T-helper 9 cell (primary cell): ENCODE results near the gene TSEN54.
"Not testable (repeated sequence)": the region's sequence is repeated elsewhere in the genome, so short reads cannot be mapped to it uniquely, and the experiment has no call there.

Experiments
- DNase-seq: peaks from one replicate; pipeline ENCODE4 v3.0.0-alpha.2; 2020

TSEN54 gene

GRCh38 chr17:75505640-75506039, 10.7 kb upstream of the TSEN54 start:
- no peak for DNase-seq

DNA sequence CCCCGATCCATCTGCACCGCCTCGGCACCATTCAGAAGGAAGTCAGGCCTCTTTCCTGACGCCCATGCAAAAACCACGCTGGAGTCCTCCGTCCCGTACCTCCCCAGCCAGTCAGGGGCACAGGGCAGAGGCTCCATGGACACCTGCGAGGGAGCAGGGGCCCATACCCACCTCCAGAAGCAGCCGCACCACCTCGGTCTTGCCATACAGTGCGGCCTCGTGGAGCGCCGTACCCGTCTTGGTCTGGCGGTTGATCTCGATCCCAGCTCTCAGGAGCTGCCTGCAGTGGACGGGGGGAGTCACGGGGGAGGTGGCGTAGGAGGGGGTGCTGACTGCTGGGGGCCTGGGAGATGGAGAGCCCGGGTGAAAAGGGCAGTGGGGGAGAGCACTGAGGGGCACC, 10.2 kb upstream of the TSEN54 start:
- DNase-seq = no peak

- no peak for DNase-seq
Measured at GRCh38 chr17:75506888-75507287, 9.4 kb upstream of the TSEN54 start.

- DNase-seq = no peak
Measured at GRCh38 chr17:75507733-75508719, 8.3 kb upstream of the TSEN54 start.

- no peak for DNase-seq
Measured at GRCh38 chr17:75508931-75509361, 7.4 kb upstream of the TSEN54 start.

DNA sequence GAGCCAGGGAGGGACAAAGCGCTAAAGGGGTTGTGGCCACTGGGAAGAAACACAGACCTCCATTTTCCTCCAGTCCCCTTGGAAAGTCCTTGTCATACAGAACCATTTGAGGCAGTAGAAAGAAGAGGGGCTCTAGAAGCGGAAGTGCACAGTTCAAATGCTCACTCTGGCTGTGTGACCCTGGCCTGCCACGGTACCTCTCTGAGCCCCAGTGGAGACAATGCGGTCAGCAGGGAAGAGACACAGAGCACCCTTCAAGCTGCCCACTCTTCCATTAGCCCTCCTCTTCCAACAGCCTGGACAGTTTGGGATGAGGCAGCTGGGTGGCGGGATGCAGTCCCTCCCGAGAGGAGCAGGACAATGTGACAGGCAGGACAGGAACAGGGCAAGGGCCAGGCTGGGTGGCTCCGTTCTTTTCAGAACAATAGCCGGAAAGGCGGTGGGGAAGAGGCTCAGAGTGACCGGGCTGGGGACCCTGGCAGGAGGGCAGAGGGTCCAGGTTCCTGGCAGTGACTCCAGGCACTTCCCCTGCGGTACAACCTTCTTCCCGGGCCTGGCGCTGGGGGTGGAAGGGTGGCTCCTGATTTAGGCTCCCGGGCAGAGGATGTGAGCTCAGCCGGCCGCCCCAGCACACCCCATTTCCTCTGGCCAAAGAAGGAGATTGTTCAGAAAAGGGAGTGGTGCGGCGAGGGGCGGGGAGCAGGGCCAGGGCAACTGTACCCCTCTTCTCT, 6.6 kb upstream of the TSEN54 start:
- no peak for DNase-seq

DNA sequence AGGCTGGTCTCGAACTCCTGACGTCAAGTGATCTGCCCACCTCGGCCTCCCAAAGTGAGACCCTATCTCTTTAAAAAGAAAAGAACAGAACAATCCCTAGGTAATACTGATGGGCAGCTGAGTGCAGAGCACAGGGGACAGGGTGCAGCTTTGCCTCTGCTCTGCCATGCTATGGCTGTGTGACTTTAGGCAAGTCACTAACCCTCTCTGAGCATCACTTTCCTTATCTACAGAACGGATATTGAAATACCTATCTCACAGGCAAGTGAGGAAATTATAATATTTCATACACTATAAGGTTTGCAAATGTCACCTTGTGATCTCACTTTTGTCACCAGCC, 5.1 kb upstream of the TSEN54 start:
- no peak for DNase-seq

DNA sequence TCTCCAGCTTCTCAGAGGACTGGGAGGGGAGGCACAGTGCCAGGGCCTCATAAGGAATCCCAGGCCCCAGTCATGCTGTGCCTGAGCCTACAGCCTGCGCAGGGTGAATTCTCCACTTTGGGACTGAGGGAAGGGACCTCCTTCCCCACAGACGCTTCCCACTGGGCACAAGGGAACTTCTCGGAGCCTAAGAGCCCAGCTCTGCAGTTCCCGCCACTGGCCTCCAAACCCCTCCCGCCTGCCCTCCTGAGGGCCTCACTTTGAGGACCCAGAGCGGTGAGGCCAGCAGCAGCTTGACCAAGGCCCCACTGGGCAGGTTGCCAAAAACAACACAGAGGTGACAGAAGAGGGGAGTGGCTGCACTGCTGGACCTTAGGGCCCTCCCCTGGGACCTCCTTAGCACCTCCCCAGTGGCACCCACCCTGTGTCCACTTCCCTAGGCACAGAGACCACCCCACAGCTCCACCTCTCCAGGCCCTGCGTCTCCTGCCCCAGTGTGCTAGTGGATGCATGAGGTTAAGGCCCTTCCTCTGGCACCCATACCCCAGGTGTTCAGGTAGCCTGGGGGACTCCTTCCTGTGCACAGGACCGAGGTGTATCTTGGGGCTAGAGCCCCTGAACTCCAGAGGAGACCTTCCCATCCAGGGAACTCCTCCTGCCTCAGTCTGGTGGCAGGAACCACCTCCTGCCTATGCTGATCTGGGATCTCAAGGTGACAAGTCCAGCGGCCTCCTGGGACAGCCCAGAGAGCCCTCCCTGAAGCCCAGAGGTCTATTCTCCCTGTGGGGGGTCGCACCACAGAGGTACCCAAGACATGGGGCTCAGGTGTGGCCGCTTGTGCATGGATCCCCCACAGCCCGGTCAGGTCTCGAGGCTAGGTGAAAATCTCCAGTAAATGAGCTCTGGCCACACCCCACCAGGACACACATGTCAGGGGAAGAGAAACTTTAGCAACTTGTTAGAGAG, 4.4 kb upstream of the TSEN54 start:
- DNase-seq = no peak

DNA sequence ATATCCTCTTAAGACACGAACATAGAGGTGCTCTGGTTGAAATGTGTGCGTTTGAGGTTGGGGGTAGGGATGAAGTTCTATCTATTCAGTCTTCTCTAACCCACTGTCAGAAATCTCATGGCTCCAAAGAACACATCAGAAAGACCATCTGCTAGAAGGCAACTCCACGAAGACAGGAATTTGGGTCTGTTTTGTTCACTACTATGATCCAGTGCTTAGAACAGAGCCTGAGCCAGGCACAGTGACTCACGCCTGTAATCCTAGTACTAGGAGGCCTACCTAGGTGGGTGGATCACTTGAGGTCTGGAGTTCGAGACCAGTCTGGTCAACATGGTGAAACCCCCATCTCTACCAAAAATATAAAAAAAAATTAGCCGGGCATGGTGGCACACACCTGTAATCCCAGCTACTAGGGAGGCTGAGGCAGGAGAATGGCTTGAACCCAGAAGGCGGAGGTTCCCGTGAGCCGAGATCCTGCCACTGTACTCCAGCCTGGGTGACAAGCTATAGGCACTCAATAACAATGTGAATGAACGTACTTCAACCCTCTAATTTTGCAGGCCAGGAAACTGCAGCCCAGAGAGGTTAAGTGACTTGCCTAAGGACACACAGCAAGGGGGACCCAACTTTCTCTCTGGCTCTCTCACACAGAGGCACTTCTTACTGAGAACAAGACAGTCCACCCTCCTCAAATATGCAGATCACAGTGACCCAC, 3.2 kb upstream of the TSEN54 start:
- no peak for DNase-seq

DNA sequence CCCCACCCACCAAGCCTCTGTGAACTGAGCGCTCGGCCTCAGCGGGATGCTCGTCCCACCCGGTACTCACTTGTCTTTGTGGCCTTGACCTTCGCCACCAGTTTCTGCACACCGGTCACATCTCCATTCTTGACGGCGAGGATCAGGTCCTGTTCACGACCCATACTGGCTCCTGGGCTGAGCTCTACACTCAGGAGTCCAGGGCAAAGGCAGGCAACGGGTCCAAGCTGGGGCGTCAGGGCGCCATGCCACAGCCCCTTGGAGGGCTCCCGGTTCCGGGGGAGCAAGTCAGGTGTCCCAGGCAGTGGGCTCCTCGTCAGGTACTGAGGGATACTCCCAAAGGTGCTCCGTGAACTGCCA, 2.7 kb upstream of the TSEN54 start:
- DNase-seq = no peak

DNA sequence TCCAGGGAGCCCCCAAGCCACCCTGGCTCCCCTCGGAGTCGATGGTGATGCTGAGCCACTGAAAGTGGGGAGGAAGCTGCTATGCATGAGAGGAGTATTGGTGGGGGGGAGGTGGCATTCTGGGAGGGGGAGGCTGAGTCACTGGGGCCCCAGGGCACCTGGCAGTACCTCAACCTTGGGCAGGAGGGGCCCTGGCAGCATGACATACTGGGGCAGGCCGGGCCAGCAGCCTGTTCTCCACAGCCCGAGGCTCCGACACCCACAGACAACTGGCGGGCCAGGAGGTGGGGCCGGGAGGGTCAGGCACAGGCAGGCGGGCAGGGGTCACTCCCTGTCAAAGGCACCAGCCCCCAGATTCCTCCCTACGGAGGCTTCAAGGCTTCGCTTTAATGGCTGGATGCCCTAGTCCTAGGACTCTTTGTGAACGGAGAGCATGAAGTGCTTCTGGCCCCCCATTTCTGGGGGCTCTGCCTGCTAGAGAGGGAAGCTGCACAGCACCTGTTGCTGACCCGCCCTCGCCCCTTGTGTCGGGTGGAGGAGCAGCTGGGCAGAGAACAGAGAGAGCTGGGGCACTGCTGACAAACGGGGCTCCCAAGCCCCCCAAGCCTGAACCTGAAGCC, 1.9 kb upstream of the TSEN54 start:
- no peak for DNase-seq

- DNase-seq = no peak
Measured at GRCh38 chr17:75514919-75515495, 1.3 kb upstream of the TSEN54 start.

DNA sequence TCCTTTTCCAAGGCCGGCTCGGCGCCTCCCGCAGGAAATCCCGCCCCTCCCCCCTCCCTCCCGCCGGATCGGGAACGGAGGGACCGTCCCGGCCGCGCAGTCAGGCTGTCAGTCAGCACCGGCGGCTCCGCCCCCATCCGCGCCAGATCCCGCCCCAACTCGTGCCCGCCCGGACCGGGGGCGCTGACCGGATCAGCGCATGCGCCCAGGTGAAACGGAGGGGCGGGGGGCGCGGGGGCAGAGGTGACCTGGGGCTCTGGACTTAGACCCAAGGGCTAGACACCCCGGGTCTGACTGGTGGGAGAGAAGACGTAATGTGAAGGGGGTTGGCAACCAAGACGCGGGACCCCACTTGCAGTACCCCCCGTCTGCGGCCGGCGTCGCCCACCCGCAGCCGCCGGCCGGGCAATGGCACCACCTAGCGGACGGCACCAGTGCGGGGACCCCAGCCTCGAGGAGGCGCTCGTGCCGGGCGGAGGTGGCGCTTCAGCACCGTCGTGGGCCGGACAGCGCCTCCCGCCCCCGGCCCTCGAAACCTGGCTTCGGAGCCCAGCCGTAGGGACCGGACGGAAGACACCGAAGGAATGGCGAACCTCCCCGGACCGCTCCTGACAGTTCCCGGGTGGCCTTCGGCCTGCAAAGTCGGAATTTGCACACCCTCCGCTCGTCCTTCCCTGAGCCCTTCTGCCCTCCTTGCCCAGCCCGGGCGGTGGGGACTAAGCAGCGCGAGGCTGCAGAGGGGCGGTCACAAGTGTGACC, 653 bp upstream of the TSEN54 start, which contains the start of gene CASKIN2:
Gene CASKIN2 (minus strand): TSS at position 42 of the 759 bp plus-strand sequence. CDS start 1,733 bp downstream, outside the sequence.
- DNase-seq = peak; percentile 67

DNA sequence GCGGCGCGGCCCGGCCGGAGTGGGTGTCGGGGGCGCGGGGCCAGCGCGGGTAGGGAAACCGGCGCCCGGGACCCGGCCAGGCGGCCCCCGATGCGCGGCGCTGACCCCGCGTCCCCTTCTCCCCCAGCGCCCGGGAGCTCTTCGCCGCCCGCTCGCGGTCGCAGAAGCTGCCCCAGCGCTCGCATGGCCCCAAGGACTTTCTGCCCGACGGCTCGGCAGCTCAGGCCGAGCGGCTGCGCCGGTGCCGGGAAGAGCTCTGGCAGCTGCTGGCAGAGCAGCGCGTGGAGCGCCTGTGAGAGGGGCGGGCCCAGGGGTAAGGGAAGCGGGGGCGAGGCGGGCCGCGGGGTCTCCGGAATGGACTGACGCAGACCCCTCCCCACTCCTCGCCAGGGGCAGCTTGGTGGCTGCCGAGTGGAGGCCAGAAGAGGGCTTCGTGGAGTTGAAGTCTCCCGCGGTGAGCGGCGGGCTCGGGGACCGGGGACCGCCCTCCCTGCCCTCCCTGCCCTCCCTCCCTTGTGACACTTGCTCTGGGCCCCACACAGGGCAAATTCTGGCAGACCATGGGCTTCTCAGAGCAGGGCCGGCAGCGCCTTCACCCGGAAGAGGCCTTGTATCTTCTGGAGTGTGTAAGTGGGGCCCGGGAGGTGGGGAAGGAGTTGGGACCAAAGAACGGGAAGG, 430 bp downstream of the TSEN54 start:
- DNase-seq = no peak

GRCh38 chr17:75517297-75517865, 1.1 kb downstream of the TSEN54 start:
- no peak for DNase-seq

- no peak for DNase-seq
Measured at GRCh38 chr17:75518201-75518600, 1.9 kb downstream of the TSEN54 start.

DNA sequence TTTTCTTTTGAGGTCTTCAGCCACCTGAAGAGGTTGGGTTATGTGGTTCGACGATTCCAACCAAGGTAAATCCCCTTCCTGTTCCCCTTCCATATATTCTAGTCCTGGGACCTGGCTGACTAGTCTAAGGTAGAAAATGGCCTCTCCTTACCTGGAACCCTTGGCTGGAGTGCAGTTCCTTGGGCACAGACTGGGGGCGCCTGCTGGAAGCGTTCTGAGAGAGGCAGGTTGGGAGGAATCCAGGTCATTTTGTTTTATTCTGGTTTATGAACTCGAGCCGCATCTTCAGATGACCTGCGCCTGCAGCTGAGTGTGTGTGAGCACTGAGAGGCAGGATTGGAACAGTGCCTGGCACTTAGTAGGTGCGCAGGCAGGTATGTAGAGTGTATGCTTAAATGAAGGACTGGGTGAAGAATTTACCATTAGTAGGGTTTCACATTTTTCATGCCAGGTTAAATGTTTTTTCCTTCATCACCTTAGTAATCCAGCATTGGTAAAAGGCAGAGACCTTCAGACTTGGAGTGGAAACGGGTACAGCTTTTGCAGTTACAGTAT, 2.7 kb downstream of the TSEN54 start:
- DNase-seq = no peak

DNA sequence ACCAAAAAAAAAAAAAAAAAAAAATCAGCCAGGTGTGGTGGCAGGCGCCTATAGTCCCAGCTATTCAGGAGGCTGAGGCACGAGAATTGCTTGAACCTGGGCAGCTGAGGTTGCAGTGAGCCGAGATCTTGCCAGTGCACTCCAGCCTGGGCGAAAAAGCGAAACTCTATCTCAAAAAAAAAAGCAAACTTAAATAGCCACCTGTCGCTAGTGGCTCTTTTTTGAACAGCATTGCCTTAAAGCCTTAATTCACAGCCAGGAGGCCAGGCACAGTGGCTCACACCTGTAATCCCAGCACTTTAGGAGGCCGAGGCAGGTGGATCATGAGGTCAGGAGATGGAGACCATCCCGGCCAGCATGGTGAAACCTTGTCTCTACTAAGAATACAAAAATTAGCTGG, 4.1 kb downstream of the TSEN54 start:
- DNase-seq = not testable (repeated sequence)

- DNase-seq = no peak
Measured at GRCh38 chr17:75521290-75521689, 5.0 kb downstream of the TSEN54 start.
